A549 (cell line): ENCODE data around the gene RYR3.

ENCODE experiments used
- CTCF ChIP-seq: fragments of >200 bp; sonication (Bioruptor Twin); formaldehyde crosslinking; IDR thresholded peaks from 3 replicates; pipeline ENCODE4 v1.5.1; 2016
- EP300 ChIP-seq, 2 experiments: fragments of >200 bp; sonication (Bioruptor Twin); formaldehyde crosslinking; IDR thresholded peaks; 2 replicates in 1 of 2; 3 replicates in 1 of 2; pipeline ENCODE4 v1.6.1; 2016 to 2017
- HDAC2 ChIP-seq: fragments of 200-600 bp; sonication (generic); IDR thresholded peaks from 2 replicates; pipeline ENCODE4 v1.6.1; 2016
- MAZ ChIP-seq: fragments of 150-350 bp; IDR thresholded peaks from 2 replicates; pipeline ENCODE4 v1.6.1; 2014; ENCODE audit warnings: antibody characterized with exemption, low read depth, low read length, borderline replicate concordance
- NPAS2 ChIP-seq: fragments of 250-450 bp; sonication (Bioruptor Pico); IDR thresholded peaks from 2 replicates; pipeline ENCODE4 v1.8.0; 2022; ENCODE audit warnings: mild to moderate bottlenecking, moderate library complexity, borderline replicate concordance
- POLR2A ChIP-seq: IDR thresholded peaks from 2 replicates; pipeline ENCODE4 v1.6.1; 2012; ENCODE audit warnings: mild to moderate bottlenecking, low read length
- RFX5 ChIP-seq: fragments of 450-650 bp; IDR thresholded peaks from 2 replicates; pipeline ENCODE4 v1.7.1; 2014; ENCODE audit warnings: antibody characterized with exemption, mild to moderate bottlenecking, moderate library complexity
- SMC3 ChIP-seq: fragments of >200 bp; sonication (Bioruptor Twin); formaldehyde crosslinking; IDR thresholded peaks from 3 replicates; pipeline ENCODE4 v1.6.1; 2018; ENCODE audit warnings: inconsistent platforms
- USF2 ChIP-seq: fragments of 450-650 bp; IDR thresholded peaks from 2 replicates; pipeline ENCODE4 v1.6.1; 2014; ENCODE audit warnings: antibody characterized with exemption
- ZFP36 ChIP-seq: fragments of 450-650 bp; IDR thresholded peaks from 2 replicates; pipeline ENCODE4 v1.6.1; 2014; ENCODE audit warnings: borderline replicate concordance; ENCODE audit not compliant: partially characterized antibody
- TF ChIP-seq, protein P1 (sequence below): IDR thresholded peaks from 2 replicates; pipeline ENCODE4 v1.6.1; 2012

DNA sequence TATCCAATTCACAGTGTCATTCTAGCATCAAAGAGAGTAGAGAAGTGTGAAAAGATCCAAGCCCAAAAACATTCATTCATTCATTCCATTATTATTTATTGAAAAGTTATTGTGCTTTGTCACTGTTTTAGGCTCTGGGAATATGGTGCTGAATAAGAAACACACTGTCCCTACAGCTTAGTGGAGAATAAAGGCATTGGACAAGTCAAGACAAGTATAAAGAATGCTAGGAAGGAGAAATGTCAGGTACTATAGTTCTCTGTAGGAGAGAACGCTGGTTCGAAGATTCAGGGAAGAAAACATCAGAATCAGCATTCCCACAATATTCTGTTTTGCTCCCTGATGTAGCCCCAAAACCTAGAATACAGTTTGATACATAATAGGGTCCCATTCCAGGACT, 528.8 kb downstream of the RYR3 start:
- TF ChIP-seq MAZ (no peak), HDAC2 (no peak), CTCF (no peak), RFX5 (no peak), NPAS2 (CRISPR knock-in tag) (no peak), EP300 (IDR thresholded peaks at IDR 0.05) (no peak), POLR2A (no peak), SMC3 (no peak), ZFP36 (no peak), USF2 (no peak)
- TF ChIP-seq, protein P1, sequence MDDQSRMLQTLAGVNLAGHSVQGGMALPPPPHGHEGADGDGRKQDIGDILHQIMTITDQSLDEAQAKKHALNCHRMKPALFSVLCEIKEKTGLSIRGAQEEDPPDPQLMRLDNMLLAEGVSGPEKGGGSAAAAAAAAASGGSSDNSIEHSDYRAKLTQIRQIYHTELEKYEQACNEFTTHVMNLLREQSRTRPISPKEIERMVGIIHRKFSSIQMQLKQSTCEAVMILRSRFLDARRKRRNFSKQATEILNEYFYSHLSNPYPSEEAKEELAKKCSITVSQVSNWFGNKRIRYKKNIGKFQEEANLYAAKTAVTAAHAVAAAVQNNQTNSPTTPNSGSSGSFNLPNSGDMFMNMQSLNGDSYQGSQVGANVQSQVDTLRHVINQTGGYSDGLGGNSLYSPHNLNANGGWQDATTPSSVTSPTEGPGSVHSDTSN = no peak
